Skeletal muscle cell (primary cell): ENCODE measurements around the gene DDX19B.
A peak's percentile ranks its signal among the peaks of the same experiment; 100 is the strongest.
"Not testable (repeated sequence)": the region's sequence is repeated elsewhere in the genome, so short reads cannot be mapped to it uniquely, and the experiment has no call there.

Experiments
- DNase-seq: peaks from one replicate; pipeline ENCODE4 v3.0.0-alpha.2; 2010; ENCODE audit warnings: low read depth
- H3K4me3 ChIP-seq: 2 replicates; pipeline ENCODE4 v1.5.1; 2011; ENCODE audit warnings: low read depth, mild to moderate bottlenecking, control low read depth, low read length, moderate library complexity

The DDX19B gene

DNA sequence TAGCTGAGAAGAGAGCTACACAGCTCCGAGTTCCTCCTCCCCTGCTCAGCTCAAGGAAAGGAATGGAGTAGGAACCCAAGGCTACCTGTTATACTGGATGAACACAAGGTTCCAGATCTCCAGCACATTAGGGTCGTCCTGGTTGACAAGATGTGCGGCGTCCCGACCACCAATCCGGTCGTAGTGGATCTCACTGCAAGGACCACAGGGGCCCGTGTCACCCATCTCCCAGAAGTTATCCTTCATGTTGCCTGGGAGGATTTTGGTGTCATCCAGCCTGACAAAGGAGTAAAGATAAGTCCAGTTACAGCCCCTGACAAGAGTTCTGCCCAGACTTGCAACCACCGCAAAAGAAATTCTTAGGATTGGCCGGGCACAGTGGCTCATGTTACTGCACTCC lies 27.3 kb upstream of the DDX19B start:
- no peak for DNase-seq
- H3K4me3 ChIP-seq, result no peak overlapping the region

DNA sequence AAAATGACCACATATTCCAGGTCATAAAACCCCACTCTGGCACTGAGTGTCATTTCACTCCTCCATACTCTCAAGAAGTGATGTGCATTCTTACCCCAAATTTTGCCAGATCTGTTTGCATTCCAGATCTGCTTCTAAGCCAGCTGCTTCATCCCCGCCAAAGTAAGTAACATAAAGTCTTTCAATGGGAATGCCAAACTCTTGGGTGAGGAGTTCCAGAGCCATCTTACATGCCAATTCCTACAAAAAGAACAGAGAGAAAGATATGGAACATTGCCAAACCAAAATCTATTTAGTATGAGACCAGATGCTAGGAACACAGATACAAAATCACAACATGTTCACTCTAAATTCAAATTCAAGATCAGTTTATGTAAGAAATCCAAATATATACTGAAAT lies 22.6 kb upstream of the DDX19B start:
- H3K4me3 ChIP-seq, result no peak overlapping the region
- DNase-seq, result no peak

DNA sequence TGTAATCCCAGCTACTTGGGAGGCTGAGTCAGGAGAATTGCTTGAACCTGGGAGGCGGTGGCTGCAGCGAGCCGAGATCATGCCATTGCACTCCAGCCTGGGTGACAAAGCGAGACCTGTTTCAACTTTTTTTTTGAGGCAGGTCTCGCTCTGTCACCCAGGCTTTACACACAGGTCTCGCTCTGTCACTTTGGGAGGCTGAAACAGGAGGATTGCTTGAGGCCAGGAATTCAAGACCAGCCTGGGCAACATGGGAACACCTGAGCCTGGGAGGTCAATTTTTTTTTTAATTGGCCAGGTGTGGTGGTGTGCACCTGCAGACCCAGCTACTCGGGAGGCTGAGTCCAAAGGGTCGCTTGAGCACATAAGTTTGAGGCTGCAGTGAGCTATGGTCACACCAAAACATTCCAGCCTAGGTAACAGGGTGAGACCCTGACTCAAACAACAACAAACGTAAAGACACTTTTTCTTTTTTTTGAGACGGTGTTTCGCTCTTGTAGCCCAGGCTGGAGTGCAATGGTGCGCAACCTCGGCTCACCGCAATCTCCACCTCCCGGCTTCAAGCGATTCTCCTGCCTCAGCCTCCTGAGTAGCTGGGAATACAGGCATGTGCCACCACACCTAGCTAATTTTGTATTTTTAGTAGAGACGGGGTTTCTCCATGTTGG lies 11.5 kb upstream of the DDX19B start:
- peak overlapping the region; percentile 69 for H3K4me3 ChIP-seq
- DNase-seq, result not testable (repeated sequence)

DNA sequence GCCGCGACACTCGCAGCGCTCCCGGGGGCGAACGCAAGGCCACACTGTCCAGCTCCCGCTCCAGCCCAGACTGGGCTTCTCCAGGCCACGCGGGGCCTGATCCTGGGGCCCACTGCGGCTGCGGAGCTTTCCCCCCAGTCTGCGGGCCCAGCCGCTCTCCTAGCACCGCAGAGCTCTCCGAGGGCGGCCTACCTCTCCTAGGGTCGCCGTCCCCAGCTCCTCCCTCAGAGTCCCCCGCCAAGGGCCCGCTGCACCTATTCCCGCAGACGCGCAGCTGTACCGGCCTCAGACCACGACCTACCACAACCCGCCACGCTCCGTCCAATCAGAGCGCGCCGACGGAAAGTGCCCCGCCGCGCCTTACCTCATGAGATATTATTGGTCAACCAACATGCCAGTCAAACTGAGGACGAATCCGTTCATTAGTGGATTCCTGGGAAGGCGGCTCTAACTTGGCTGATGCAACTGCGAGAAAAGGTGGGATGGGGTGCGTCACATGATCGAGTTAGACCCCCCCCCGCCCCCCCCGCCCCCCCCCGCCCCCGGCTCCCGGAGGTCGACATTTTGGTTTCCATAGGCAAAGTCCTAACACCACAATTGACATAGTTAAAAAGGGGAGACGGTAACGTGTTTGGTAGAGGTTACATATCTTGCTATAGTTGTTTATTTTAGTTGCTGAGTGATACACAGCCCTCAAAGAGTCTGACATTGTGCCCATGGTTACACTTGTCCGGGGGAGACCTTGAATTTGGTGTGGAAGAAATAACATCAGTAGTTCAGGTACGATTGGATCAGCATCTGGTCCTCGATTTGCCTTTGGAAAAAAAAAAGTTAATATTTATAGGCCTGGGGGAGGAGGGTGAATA lies 9.5 kb upstream of the DDX19B start, which contains the start of gene AARS1:
AARS1 (minus strand) TSS at position 278 of the 866 bp plus-strand sequence. CDS start 6,743 bp downstream, outside the sequence.
- H3K4me3 ChIP-seq, result peak within 1 kb of the TSS; percentile 69
- DNase-seq, result peak; percentile 100

DNA sequence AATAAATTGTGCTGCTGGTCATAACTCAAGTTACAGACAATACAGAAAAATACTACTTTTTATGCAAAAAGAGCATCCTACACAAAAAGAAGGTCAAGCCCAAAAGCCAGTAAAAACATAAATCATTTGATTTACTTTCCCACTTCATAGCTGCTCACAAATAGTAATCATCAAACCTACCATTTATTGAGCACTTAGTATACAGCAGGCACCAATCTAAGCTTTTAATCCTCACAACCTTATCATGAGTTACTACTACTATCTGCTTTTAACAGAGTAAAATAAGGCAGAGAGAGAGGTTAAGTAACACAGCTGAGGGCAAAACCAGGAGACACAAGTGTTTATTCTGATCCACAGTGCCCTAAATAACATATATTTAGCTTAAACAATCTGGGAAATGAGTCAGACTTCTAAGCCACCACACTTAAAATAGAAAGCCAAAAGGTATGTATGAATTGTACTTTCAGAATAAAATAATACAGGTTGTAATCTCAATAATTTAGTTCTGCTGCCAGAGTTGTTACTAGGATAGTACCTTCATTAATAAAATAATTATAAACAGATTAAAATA lies 8.0 kb upstream of the DDX19B start:
- H3K4me3 ChIP-seq, result no peak overlapping the region
- no peak for DNase-seq

DNA sequence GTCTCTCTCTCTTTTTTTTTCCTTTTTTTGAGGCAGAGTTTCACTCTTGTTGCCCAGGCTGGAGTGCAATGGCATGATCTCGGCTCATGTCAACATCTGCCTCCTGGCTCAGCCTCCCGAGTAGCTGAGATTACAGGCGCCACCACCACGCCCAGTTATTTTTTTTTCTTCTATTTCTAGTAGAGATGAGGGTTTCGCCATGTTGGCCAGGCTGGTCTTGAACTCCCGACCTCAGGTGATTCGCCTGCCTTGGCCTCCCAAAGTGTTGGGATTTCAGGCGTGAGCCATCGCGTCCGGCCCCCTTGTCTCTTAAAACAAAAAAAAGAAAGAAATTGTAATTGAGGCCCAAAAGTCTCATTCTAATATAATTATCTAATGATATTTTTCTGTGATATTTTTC lies 6.8 kb upstream of the DDX19B start:
- H3K4me3 ChIP-seq, DNase-seq: not testable (repeated sequence)

DNA sequence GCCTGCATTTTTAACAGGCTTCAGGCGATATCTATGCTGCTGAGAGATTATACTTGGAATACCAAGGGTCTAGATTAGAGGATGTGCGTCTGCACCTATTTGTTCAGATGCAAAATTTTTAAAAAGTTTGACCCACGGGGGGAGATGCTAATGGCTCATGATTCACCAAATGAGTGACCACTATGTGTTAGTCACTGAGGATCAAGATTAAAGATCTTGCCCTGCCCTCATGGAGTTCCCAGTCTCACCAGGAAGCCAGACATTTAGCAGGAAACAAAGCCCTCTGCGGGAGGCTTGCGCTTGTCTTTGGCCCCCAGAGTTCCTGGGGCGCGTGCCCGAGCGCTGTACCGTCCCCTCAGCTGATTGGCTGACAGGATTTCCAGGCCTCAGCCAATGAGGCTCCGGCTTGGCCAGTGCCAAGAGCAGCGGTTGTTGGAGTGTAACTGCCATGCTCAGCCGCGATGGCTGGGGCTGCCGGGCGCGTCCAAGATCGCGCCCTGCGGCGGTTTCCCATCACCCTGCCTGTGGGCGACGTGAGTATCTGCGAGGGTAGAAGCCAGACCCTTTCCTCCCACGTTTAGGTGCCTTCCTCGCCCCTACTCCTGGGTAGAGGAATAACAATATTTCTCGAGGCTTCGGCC lies 4.5 kb upstream of the DDX19B start:
- no peak for DNase-seq
- no peak overlapping the region for H3K4me3 ChIP-seq

DNA sequence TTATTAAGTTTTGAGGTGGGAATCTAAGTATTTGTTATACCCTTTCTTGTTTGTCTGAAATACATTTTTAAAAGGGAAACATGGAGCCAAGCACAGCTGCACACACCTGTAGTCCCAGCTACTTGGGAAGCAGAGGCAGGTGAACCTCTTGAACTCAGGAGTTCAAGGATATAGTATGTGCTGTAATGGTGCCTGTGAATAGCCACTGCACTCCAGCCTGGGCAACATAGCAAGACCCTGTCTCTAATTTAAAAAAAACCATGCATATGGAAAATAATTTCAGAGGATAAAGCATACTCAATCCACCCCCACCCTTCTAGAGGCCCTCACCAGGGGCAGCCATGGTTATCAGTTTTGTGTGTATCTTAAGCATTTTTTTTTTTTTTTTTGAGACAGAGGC lies 3.4 kb upstream of the DDX19B start:
- H3K4me3 ChIP-seq, result no peak overlapping the region
- DNase-seq, result no peak

DNA sequence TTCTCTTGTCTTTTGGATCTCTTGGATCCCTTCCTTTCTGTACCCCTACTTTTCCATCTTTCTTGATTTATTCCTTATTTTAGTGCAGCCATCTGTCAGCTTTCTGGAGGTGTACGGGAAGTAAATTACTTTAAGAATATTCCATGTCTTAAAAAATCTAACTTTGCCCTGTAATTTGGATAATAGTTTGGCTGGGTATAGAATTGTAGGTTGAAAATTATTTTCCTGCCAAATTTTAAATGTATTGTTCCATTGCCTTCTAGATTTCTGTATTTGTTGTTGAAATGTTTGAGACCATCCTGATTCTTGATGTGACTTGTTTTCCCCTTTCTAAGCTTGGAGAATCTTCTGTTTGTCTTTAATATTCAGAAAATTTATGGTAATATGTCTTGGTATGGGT lies 2.1 kb downstream of the DDX19B start:
- H3K4me3 ChIP-seq, result no peak overlapping the region
- DNase-seq, result no peak

DNA sequence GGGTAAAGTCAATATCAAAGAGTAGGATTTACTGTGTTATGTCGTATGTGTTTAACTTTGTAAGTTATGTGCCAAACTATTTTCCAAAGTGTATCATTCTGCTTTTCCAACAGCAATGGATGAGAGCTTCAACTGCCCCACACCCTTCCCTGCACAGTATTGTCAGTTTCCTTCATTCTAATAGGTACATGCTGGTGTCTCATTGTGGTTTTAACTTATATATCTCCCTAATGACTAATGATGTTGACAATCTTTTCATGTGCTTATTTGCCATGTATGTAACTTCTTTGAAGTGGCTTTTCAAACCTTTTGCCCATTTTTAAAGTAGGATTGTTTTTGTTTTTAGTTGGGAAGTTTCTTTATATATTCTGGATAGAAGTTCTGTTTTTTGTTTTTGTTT lies 3.8 kb downstream of the DDX19B start:
- H3K4me3 ChIP-seq, result no peak overlapping the region
- no peak for DNase-seq

DNA sequence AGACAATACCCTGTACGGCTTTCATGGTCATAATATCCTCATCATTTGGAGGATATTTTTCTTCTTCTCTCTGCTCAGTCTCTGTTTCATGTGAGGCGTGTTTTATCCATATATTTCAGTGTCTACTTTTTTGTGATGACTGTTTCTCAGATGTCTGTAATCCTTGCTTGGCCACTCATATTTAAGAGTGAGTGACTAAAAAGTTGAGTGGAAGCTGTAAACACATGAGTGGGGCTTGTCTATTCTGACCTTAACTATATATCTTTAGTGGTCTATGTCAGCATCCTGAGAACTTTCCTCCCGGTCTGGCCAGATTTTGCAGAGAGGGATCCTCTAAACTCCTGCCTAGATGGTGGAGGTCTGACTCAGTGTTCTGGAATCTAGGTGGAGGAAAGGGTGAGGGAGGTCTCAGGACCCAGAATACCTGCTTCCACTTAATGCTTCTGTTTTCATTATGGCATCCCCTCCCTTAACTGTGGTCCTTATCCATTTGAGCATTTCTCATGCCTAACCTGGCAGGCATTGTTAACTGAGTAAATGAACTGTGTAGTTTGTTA lies 6.0 kb downstream of the DDX19B start:
- no peak for DNase-seq
- no peak overlapping the region for H3K4me3 ChIP-seq

DNA sequence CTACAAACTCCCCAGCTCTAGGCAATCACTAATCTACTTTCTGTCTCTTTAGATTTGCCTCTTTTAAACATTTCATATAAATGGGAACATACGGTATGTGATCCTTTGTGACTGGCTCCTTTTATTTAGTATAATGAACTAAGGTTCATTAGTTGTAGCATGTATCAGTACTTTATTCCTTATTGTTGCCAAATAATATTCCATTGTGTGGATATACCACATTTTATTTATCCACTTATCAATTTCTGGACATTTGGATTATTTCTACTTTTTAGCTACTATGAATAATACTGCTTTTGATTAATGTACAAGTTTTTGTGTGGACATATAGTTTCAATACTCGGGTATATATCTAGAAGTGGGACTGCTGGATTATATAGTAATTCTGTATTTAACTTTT lies 7.9 kb downstream of the DDX19B start:
- no peak for DNase-seq
- no peak overlapping the region for H3K4me3 ChIP-seq

DNA sequence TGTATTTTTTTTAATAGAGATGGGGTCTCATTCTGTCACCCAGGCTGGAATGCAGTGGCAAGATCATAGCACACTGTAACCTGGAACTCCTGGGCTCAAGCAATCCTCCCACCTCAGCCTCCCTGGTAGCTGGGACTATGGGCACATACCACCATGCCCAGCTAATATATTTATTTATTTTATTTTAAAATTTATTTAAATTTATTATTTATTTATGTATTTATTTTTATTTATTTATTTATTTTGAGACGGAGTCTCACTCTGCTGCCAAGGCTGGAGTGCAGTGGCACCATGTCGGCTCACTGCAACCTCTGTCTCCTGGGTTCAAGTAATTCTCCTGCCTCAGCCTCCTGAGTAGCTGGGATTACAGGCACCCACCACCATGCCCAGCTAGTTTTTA lies 8.7 kb downstream of the DDX19B start:
- H3K4me3 ChIP-seq, DNase-seq: not testable (repeated sequence)

DNA sequence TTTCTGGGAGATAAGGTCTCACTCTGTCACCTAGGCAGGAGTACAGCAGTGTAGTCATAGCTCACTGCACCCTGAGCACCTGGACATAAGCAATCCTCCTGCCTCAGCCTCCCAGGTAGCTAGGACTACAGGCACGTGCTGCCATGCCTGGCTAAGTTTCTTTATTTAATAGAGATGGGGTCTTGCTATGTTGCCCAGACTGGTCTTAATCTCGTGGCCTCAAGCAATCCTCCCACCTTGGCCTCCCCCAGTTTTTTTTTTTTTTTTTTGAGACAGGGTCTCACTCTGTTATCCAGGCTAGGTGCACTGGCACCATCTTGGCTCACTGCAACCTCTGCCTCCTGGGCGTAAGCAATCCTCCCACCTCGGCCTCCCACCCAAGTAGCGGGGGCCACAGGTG lies 21.1 kb downstream of the DDX19B start:
- no peak for DNase-seq
- no peak overlapping the region for H3K4me3 ChIP-seq

DNA sequence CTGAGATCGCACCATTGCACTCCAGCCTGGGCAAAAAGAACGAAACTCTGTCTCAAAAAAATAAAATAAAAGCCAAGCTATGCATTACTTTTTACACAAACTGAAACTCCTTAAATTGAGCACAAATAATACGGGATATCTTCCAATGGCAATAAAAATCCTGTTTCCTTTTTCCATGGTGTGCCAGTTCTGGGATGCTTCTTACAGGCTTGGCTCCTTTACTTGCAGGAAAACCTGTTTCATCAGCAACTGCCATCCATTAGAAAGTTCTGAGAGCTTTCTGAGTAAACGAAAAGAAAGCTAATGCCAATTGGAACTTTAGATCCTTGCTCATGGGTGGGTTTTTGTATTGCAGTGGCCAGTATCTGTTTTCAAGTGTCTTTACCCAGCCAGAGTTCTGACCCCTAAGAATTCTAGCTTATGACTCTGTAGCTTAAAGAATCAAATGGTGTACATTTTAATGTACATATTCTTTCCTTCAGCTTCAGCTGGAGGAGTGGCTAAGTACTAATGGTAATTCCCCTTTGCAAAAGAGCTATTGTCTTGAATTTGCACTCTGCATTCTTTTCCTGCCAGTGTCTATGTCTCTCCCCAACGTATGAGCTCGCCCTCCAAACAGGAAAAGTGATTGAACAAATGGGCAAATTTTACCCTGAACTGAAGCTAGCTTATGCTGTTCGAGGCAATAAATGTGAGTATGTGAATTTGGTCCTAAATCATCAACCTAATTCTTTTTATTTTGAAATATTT lies 26.2 kb downstream of the DDX19B start:
- DNase-seq, result no peak
- H3K4me3 ChIP-seq, result no peak overlapping the region

DNA sequence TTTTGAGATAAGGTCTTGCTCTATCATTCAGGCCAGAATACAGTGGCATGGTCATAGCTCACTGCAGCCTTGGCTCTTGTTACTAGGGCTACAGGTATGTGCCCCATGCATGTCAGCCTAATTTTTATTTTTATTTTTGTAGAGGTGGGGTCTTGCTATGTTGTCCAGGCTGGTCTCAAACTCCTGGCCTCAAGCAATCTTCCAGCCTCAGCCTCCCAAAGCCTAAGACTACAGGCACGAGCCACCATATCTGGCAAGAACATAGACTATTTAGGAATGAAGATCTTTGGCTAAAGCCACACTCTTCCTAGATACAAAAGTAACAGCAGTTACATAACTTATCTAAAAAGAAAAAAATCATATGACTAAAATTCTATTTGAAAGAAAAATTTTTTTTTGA lies 32.1 kb downstream of the DDX19B start:
- H3K4me3 ChIP-seq, result no peak overlapping the region
- DNase-seq, result no peak

DNA sequence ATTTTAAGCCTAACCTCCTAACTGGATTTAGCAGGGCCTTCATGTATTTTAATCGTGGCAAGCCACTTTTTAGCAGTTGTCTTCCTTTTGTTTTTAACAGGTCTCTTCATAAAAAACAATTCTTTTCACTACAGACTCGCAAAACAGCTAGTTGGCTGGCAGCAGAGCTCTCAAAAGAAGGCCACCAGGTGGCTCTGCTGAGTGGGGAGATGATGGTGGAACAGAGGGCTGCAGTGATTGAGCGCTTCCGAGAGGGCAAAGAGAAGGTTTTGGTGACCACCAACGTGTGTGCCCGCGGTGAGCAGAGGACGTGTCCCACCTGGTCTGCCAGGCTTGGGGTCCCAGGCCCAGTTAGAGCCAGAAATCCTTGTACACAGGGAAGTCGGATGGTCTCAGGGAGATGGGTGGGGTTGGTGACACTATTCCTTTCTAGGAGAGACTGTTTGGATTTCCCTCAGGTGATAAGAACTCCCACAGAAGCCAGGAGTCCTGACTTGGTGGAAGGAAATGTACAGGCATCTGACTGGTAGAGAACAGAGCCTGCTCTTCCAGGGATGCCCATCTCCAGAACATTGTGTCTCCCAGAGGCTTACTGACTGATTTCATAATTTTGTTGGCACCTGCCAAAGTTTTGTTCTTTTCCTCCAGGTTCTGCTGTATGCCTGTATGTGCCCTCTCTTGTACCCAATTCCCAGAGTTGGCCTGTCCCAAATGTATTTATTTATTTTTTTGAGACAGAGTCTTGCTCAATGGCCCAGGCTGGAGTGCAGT lies 32.8 kb downstream of the DDX19B start:
- H3K4me3 ChIP-seq, result no peak overlapping the region
- no peak for DNase-seq

DNA sequence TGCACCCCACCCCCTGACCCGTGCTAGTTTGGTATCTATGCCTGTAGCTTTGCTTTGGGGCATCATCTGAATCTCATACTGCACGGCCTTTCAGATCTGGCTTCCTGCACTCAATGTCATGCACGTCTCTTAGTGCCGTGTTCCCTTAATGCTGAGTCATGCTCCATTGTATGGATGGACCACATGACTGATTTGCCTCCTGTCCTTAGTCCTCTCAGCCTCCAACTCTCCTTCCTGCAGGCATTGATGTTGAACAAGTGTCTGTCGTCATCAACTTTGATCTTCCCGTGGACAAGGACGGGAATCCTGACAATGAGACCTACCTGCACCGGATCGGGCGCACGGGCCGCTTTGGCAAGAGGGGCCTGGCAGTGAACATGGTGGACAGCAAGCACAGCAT lies 33.7 kb downstream of the DDX19B start:
- DNase-seq, H3K4me3 ChIP-seq: not testable (repeated sequence)
